Suppressor macrophage treated with lipopolysaccharide for 1 hour (primary cell): ENCODE measurements around the gene C2CD3.

Experiments
- DNase-seq, 3 donors: peaks; one replicate each; pipeline ENCODE4 v3.0.0-alpha.2; 2020 to 2022

C2CD3 gene

GRCh38 chr11:74019104-74019738 is 151.6 kb downstream of the C2CD3 start:
- no peak for DNase-seq

GRCh38 chr11:74018331-74019005 is 152.3 kb downstream of the C2CD3 start:
- peak; percentile 80 to 83 (median 81) for DNase-seq

GRCh38 chr11:74017631-74018030 is 153.2 kb downstream of the C2CD3 start:
- DNase-seq, result no peak

- DNase-seq, result no peak
These were observed 154.7 kb downstream of the C2CD3 start for GRCh38 chr11:74015919-74016684.

GRCh38 chr11:74014880-74015279 is 155.9 kb downstream of the C2CD3 start:
- DNase-seq, result peak in 1 of 3 donors; percentile 25

- no peak for DNase-seq
These were observed 157.7 kb downstream of the C2CD3 start for GRCh38 chr11:74013141-74013540.

GRCh38 chr11:74012074-74012809 is 158.6 kb downstream of the C2CD3 start:
- no peak for DNase-seq

GRCh38 chr11:74011360-74012073 is 159.3 kb downstream of the C2CD3 start:
- DNase-seq, result peak in 1 of 3 donors; percentile 28

GRCh38 chr11:74010306-74011300 is 160.2 kb downstream of the C2CD3 start:
- DNase-seq, result no peak

GRCh38 chr11:74009675-74010305 is 161.0 kb downstream of the C2CD3 start:
- no peak for DNase-seq

- no peak for DNase-seq
These were observed 161.6 kb downstream of the C2CD3 start for GRCh38 chr11:74009230-74009547.

GRCh38 chr11:74008373-74009229 is 162.2 kb downstream of the C2CD3 start, which contains the start of gene UCP3:
Gene UCP3, minus strand, starts transcription at chr11:74009085. Its CDS starts 2,043 bp downstream, at chr11:74007042.
- DNase-seq, result no peak

- DNase-seq, result no peak
These were observed 163.0 kb downstream of the C2CD3 start for GRCh38 chr11:74007691-74008372.

GRCh38 chr11:74006743-74007304 is 164.0 kb downstream of the C2CD3 start:
- DNase-seq, result no peak

- DNase-seq, result no peak
These were observed 164.9 kb downstream of the C2CD3 start for GRCh38 chr11:74005721-74006517.

GRCh38 chr11:74004759-74005615 is 165.8 kb downstream of the C2CD3 start:
- no peak for DNase-seq
